Measurements from ENCODE around the gene CADM4.
A peak's percentile ranks its signal among the peaks of the same experiment; 100 is the strongest.

Gene CADM4

DNA sequence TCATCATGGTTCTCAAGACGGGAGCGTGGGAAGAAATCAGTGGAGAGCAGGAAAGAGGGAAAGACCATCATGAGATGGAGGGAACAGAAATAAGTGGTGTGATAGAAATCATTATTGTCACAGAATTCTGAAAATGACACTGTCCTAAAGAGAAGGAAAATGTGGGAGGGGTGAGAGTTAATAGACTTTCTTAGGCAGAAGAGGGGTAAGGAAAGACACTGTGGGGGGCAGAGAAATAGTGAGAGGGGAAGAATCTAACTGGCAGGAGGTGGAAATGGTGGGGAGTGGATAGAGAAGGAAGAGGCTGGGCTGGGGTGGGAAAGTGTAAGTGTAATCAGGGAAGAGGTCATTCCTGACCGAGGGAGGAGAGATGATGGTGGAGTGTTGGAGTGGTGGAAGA is 60.9 kb downstream of the CADM4 start:
- DNase-seq = no peak

DNA sequence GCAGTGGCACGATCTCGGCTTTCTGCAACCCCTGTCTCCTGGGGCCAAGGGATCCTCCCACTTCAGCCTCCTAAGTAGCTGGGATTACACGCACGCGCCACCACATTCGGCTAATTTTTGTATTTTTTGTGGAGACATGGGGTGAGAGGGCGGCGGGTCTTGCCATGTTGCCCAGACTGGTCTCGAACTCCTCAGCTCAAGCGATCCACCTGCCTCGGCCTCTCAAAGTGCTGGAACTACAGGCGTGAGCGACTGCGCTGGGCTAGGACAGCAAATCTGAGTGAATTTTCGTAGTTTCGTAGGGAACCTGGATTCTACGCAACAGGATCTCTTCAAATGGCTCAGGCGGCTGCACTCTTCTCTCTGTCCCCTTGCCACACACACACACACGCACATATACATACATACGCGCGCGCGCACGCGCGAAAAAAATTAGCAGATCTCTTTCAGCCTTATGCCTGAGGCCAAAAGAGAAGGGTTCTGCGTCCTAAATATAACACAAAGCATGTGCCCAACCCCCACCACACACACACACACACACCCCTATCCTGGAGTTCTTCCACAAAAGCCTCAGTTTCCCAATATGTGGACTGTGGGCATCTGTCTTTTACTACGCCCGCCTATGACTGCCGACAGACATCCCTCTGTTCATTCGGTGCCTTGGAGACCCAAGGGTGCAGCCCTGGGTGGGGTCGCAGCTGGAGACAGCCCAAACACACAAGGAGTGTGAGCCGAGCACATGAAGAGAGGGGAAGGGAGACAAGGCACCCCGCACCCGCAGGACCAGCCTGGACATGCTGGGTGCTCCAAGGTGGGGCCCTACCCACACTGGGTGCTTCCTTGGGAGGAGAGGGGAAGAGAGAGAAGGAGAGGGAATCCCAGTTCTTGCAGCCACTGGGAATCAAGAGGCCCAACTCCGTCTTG is 63.4 kb downstream of the CADM4 start:
- DNase-seq = no peak

DNA sequence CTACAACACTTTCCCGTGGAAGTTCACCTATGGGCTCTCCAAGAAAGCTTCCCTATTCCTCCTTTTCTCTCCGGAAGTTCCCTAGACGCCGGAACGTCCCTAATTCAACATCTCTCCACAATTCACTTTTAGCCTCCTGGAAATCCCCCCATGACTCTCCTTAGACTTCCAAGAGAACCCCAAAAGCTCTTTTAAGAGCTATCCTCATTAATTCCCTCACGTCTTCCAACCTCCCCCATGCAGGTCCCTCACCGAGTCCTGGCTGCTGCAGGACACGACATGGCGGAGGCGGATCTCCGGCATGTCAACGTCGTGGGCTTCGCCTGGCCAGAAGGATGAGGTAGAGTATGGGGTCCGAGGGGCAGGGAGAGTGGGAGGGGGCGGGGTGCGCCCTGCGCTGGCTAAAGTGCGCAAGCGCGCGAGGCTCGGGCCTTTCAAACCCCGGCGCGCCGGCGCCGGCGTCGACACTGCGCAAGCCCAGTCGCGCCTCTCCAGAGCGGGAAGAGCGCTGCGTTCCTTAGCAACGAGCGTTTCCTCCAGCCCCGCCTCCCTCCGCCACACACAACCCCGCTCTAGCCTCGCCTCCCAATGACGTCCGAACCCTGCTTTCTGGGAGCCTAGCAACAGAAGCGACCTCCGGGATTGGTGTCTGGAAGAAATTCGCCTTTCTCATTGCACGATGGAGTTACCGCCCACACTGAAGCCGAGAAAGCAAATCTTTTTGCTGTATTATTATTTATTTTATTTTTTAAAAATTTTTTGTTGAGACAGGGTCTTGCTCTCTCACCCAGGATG is 64.3 kb downstream of the CADM4 start, which contains the start of the genes PINLYP and XRCC1:
Gene PINLYP (plus strand): TSS at position 646 of the 795 bp plus-strand sequence. CDS start 1,391 bp downstream, outside the sequence.
Gene XRCC1 (minus strand): TSS at position 372 of the 795 bp plus-strand sequence. CDS start 69 bp downstream, at position 303.
- peak; percentile 98 for DNase-seq

DNA sequence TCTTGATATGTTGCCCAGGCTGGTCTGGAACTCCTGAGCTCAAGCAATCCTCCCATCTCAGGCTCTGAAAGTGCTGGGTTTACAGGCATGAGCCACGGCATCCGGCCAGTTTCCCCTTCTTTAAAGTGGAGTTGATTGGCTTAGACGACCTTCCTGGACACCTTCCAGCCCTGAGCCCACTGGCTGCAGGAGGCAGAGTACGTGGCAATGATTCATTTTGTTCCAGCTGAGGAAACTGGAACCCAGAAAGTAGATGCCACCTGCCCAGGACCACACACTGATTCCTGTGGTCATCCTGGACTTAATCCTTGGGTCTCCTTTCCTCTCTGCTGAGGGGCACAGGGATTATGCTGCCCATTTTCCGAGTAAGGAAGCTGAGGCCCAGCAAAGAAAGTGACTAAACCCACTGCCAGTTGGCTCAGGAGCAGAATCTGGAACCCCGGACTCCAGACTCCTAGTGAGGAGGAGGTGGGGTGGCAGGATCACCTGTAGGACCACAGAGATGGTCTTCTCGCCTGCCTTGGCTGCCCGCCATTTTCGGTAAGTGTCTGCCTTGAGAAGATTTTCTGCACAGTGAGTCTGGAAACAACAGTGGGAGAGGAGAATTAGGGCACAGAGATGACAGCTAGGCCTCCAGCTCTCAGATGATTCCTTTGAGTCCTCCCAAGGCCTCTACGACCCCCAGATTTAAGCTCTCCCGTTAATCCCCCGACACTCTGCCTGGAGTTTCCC is 65.1 kb downstream of the CADM4 start:
- peak; percentile 20 for DNase-seq

Data from NCI-H1105 treated with DMSO at 0.1 percent for 48 hours (cell line).